ENCODE data around the gene SYT12.
A peak's percentile ranks its signal among the peaks of the same experiment; 100 is the strongest.

The SYT12 gene

GRCh38 chr11:67022961-67023956 lies at the start of gene SYT12:
Gene SYT12, plus strand, starts transcription at chr11:67023134. Its CDS starts 7,011 bp downstream, at chr11:67030145.
- TF ChIP-seq CTCF (conservative IDR thresholded peaks at IDR 0.05; ENCODE audit: low read depth, low read length): no peak
- peak within 1 kb of the TSS; percentile 57 for H3K4me3 ChIP-seq (ENCODE audit: low read depth, low read length)
- peak; percentile 25 for DNase-seq (ENCODE audit: low read depth)

- TF ChIP-seq CTCF (conservative IDR thresholded peaks at IDR 0.05; ENCODE audit: low read depth, low read length): no peak
- peak; percentile 45 for DNase-seq (ENCODE audit: low read depth)
- H3K4me3 ChIP-seq (ENCODE audit: low read depth, low read length): no peak overlapping the region
These were observed 48.9 kb upstream of the SYT12 start for GRCh38 chr11:66973956-66974580.

- DNase-seq (ENCODE audit: low read depth): no peak
- no peak for TF ChIP-seq CTCF (conservative IDR thresholded peaks at IDR 0.05; ENCODE audit: low read depth, low read length)
- no peak within 1 kb of the TSS for H3K4me3 ChIP-seq (ENCODE audit: low read depth, low read length)
These were observed 48.1 kb upstream of the SYT12 start, which contains the start of gene C11orf86 for GRCh38 chr11:66974724-66975404. Gene C11orf86, plus strand, starts transcription at chr11:66975304. Its CDS starts 59 bp downstream, at chr11:66975363.

- TF ChIP-seq CTCF (conservative IDR thresholded peaks at IDR 0.05; ENCODE audit: low read depth, low read length): no peak
- DNase-seq (ENCODE audit: low read depth): no peak
- no peak overlapping the region for H3K4me3 ChIP-seq (ENCODE audit: low read depth, low read length)
These were observed 47.4 kb upstream of the SYT12 start for GRCh38 chr11:66975405-66976027.

- TF ChIP-seq CTCF (conservative IDR thresholded peaks at IDR 0.05; ENCODE audit: low read depth, low read length): peak; percentile 90
- H3K4me3 ChIP-seq (ENCODE audit: low read depth, low read length): no peak overlapping the region
- DNase-seq (ENCODE audit: low read depth): peak; percentile 42
These were observed 46.9 kb upstream of the SYT12 start for GRCh38 chr11:66976028-66976467.

GRCh38 chr11:66976925-66977324 lies 46.0 kb upstream of the SYT12 start:
- no peak overlapping the region for H3K4me3 ChIP-seq (ENCODE audit: low read depth, low read length)
- no peak for TF ChIP-seq CTCF (conservative IDR thresholded peaks at IDR 0.05; ENCODE audit: low read depth, low read length)
- no peak for DNase-seq (ENCODE audit: low read depth)

All from choroid plexus epithelial cell (primary cell).